TTC549 (cell line): ENCODE results near the gene NSF.

ENCODE experiments used
- FAIRE-seq: peaks from 2 replicates; lab custom pipeline; 2012; peaks lifted over from hg19 to GRCh38; lab: Jason Lieb, UNC

NSF gene

DNA sequence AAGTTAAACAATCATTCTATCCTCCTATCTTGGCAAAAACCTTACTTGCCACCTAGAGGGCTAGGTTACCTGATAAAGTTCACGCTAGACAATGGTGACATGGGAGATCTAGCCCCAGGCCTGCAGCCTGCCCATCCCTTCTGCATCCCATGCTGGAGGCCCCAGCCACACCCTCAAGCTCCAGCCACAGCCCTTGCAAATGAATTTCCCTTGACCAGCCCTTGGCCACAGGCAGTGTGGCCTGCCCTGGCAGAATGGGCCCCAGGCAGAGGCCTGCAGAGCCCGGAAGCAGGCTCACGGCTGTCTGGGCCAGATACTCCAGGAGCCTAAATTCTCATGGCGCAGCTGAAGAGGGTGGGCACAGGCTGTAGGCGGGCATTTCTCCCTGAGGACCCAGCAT is 213.1 kb downstream of the NSF start:
- no peak for FAIRE-seq

GRCh38 chr17:46805771-46806170 is 215.3 kb downstream of the NSF start:
- no peak for FAIRE-seq
